ENCODE measurements around the gene TPPP3.

Gene TPPP3

GRCh38 chr16:67394155-67395104 lies 1.1 kb upstream of the TPPP3 start:
- no peak for DNase-seq (ENCODE audit: low read depth in 2 of 2)
- TF ChIP-seq, protein P1, sequence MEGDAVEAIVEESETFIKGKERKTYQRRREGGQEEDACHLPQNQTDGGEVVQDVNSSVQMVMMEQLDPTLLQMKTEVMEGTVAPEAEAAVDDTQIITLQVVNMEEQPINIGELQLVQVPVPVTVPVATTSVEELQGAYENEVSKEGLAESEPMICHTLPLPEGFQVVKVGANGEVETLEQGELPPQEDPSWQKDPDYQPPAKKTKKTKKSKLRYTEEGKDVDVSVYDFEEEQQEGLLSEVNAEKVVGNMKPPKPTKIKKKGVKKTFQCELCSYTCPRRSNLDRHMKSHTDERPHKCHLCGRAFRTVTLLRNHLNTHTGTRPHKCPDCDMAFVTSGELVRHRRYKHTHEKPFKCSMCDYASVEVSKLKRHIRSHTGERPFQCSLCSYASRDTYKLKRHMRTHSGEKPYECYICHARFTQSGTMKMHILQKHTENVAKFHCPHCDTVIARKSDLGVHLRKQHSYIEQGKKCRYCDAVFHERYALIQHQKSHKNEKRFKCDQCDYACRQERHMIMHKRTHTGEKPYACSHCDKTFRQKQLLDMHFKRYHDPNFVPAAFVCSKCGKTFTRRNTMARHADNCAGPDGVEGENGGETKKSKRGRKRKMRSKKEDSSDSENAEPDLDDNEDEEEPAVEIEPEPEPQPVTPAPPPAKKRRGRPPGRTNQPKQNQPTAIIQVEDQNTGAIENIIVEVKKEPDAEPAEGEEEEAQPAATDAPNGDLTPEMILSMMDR (IDR thresholded peaks at IDR 0.05; ENCODE audit: low read depth, low read length) = no peak
- no peak overlapping the region for H3K4me3 ChIP-seq (replicated peaks in 1 of 2; ENCODE audit: low read depth in 2 of 2, low read length in 2 of 2)

DNA sequence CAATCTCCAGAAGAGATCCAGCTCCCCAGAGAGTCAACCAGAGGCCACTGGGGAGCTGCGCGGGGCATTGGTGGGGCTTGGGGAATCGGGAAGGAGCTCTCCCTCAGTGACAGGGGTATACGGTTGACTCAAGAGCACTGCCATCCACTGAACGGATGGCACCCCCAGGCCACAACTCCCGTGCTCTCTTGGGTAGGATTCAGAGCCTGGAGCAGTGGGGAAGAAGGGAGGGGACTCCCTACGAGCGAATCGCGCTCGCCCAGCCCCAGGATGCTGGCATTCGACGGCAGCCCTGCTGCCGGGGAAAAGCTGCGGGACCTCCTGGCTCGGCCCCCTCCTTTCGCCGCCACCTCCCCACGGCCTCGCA lies 473 bp upstream of the TPPP3 start:
- peak overlapping the region in 1 of 2 donors; percentile 21 for H3K4me3 ChIP-seq (replicated peaks in 1 of 2; ENCODE audit: low read depth in 2 of 2, low read length in 2 of 2)
- no peak for DNase-seq (ENCODE audit: low read depth in 2 of 2)
- TF ChIP-seq, protein P1 (IDR thresholded peaks at IDR 0.05; ENCODE audit: low read depth, low read length) = no peak

DNA sequence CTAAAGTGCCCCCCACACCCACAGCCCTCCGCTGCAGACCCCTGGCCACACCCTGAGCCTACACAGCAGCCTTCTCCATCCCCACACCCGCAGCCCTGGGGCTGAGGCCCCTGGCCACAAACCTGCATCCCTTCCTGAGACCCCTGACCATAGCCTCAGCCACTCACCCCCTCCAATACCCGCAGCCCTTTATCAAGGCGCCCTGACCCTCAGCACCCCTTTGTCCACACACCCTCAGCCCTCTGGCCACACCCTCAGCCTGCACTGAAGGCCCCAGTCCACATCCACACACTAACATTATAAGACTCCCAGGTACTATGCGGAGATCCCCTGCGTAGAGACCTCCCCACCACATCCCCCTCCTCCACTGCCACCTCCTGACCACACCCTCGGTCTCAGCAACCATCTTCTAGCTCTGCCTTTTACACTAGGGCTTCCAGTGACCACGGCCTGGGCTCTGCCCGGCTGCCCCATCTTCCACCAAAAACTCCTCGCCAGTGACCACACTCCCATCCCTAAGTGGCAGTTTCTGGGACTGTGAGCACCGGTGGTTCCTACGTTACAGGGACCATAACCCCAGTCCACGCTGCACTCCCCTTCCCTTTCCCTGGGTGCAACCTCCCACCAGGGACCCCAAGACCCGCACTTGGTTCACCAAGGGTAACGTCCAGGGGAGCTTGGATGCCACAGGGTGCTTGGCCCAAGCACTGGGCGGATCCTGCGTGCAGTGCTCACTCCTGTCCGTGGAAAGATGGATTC lies 818 bp downstream of the TPPP3 start:
- no peak for DNase-seq (ENCODE audit: low read depth in 2 of 2)
- peak overlapping the region in 1 of 2 donors; percentile 21 for H3K4me3 ChIP-seq (replicated peaks in 1 of 2; ENCODE audit: low read depth in 2 of 2, low read length in 2 of 2)
- TF ChIP-seq, protein P1 (IDR thresholded peaks at IDR 0.05; ENCODE audit: low read depth, low read length) = no peak

GRCh38 chr16:67391424-67392300 lies 1.6 kb downstream of the TPPP3 start:
- TF ChIP-seq, protein P1 (IDR thresholded peaks at IDR 0.05; ENCODE audit: low read depth, low read length) = no peak
- H3K4me3 ChIP-seq (replicated peaks in 1 of 2; ENCODE audit: low read depth in 2 of 2, low read length in 2 of 2) = no peak overlapping the region
- no peak for DNase-seq (ENCODE audit: low read depth in 2 of 2)

- no peak overlapping the region for H3K4me3 ChIP-seq (replicated peaks in 1 of 2; ENCODE audit: low read depth in 2 of 2, low read length in 2 of 2)
- TF ChIP-seq, protein P1 (IDR thresholded peaks at IDR 0.05; ENCODE audit: low read depth, low read length) = no peak
- DNase-seq (ENCODE audit: low read depth in 2 of 2) = no peak
Measured at GRCh38 chr16:67390816-67391423, 2.4 kb downstream of the TPPP3 start.
